ENCODE results near the gene PAFAH1B1.
"Not testable (repeated sequence)": the region's sequence is repeated elsewhere in the genome, so short reads cannot be mapped to it uniquely, and the experiment has no call there.

The PAFAH1B1 gene

DNA sequence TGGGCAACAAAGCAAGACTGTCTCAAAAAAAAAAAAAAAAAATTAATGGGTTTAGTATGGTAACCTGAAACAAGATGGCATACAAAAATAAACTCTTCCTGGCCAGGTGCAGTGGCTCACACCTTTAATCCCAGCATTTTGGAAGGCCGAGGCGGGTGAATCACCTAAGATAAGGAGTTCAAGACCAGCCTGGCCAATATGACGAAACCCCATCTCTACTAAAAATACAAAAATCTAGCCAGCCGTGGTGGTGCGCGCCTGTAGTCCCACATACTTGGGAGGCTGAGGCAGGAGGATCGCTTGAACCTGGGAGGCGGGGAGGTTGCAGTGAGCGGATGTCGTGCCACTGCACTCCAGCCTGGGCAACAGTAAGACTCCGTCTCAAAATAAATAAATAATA is 55.7 kb downstream of the PAFAH1B1 start:
- H3K4me3 ChIP-seq (ENCODE audit: low read depth, low read length), result no peak overlapping the region
- DNase-seq (ENCODE audit: low read depth, low spot score), result no peak
- in situ Hi-C loops (cut with HindIII; ENCODE audit: low sequenced_read_pairs), result no loop called here
- TF ChIP-seq, protein P1, sequence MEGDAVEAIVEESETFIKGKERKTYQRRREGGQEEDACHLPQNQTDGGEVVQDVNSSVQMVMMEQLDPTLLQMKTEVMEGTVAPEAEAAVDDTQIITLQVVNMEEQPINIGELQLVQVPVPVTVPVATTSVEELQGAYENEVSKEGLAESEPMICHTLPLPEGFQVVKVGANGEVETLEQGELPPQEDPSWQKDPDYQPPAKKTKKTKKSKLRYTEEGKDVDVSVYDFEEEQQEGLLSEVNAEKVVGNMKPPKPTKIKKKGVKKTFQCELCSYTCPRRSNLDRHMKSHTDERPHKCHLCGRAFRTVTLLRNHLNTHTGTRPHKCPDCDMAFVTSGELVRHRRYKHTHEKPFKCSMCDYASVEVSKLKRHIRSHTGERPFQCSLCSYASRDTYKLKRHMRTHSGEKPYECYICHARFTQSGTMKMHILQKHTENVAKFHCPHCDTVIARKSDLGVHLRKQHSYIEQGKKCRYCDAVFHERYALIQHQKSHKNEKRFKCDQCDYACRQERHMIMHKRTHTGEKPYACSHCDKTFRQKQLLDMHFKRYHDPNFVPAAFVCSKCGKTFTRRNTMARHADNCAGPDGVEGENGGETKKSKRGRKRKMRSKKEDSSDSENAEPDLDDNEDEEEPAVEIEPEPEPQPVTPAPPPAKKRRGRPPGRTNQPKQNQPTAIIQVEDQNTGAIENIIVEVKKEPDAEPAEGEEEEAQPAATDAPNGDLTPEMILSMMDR (IDR thresholded peaks at IDR 0.05; ENCODE audit: low read depth, low read length), result no peak

DNA sequence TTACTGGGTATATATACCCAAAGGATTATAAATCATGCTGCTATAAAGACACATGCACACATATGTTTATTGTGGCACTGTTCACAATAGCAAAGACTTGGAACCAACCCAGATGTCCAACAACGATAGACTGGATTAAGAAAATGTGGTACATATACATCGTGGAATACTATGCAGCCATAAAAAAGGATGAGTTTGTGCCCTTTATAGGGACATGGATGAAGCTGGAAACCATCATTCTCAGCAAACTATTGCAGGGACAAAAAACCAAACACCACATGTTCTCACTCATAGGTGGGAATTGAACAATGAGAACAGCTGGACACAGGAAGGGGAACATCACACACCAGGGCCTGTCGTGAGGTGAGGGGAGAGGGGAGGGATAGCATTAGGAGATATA is 59.5 kb downstream of the PAFAH1B1 start:
- in situ Hi-C loops (cut with HindIII; ENCODE audit: low sequenced_read_pairs); H3K4me3 ChIP-seq (ENCODE audit: low read depth, low read length); DNase-seq (ENCODE audit: low read depth, low spot score): not testable (repeated sequence)

DNA sequence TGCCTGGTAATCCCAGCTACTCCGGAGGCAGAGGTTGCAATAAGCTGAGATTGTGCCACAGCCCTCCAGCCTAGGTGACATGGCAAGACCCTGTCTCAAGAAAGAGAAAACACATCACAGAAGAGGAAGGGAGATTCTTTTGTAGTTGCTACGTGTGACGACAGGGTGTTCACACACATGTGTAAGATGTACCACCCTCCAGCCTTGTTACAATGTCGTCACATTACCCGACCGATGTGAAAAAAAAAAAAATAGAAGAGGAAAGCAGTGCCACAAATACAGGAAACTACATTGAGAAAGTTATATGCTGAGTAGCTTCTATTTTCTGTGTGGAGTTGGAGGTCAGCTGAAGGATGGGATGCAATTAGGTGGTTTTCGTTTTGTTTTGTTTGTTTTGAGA is 62.1 kb downstream of the PAFAH1B1 start:
- no peak for DNase-seq (ENCODE audit: low read depth, low spot score)
- in situ Hi-C loops (cut with HindIII; ENCODE audit: low sequenced_read_pairs), result no loop called here
- TF ChIP-seq, protein P1 (IDR thresholded peaks at IDR 0.05; ENCODE audit: low read depth, low read length), result no peak

DNA sequence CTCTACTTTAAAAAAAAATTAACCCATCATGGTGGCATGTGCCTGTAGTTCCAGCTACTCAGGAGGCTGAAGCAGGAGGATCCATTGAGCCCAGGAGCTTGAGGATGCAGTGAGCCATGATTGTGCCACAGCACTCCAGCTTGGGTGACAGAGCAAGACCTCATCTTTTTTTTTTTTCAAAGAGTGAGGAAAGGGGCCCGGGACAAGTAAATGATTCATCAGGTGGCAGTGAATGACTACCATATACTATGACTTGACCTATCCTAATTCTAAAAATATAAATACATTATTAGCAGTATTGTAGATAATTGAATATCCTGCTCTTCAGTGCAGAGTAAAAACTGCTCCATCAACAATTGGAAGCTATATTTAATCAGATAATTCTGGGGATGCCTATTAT is 62.8 kb downstream of the PAFAH1B1 start:
- in situ Hi-C loops (cut with HindIII; ENCODE audit: low sequenced_read_pairs), result no loop called here
- no peak overlapping the region for H3K4me3 ChIP-seq (ENCODE audit: low read depth, low read length)
- TF ChIP-seq, protein P1 (IDR thresholded peaks at IDR 0.05; ENCODE audit: low read depth, low read length), result no peak
- DNase-seq (ENCODE audit: low read depth, low spot score), result no peak

More for the DNA sequence above, 62.1 kb downstream of the PAFAH1B1 start:
- H3K4me3 ChIP-seq (ENCODE audit: low read depth, low read length), result no peak overlapping the region

DNA sequence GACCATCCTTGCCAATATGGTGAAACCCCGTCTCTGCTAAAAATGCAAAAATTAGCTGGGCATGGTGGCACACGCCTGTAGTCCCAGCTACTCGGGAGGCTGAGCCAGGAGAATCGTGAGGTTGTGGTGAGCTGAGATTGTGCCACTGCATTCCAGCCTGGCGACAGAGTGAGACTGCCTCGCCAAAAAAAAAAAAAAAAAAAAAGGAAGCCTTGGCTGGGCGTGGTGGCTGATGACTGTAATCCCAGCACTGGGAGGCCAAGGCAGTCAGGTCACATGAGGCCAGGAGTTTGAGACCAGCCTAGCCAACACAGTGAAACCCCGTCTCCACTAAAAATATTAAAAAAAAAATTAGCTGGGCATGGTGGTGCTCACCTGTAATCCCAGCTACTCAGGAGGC is 65.9 kb downstream of the PAFAH1B1 start:
- H3K4me3 ChIP-seq (ENCODE audit: low read depth, low read length); in situ Hi-C loops (cut with HindIII; ENCODE audit: low sequenced_read_pairs); DNase-seq (ENCODE audit: low read depth, low spot score): not testable (repeated sequence)

DNA sequence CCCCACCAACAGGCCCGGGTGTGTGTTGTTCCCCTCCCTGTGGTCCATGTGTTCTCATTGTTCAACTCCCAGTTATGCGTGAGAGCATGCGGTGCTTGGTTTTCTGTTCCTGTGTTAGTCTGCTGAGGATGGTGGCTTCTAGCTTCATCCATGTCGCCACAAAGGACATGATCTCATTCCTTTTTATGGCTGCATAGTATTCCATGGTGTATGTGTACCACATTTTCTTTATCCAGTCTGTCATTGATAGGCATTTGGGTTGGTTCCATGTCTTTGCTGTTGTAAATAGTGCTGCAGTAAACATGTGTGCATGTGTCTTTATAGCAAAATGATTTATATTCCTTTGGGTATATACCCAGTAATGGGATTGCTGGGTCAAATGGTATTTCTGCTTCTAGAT is 67.0 kb downstream of the PAFAH1B1 start:
- in situ Hi-C loops (cut with HindIII; ENCODE audit: low sequenced_read_pairs); DNase-seq (ENCODE audit: low read depth, low spot score): not testable (repeated sequence)

DNA sequence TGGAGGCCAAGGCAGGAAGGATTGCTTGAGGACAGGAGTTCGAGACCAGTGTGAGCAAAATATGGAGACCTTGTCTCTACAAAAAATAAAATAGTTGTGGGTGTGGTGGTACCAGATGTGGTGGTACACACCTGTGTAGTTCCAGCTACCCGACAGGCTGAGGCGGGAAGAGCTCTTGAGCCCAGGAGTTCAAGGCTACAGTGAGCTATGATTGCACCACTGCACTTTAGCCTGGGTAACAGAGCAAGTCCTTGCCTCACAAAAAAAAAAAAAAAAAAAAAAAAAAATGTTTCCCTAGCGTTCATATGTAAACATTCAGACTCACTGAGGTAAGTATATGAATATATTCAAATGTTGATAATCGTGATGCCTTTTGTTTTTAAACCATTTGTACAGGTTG is 78.6 kb downstream of the PAFAH1B1 start:
- in situ Hi-C loops (cut with HindIII; ENCODE audit: low sequenced_read_pairs), result no loop called here
- no peak for DNase-seq (ENCODE audit: low read depth, low spot score)
- TF ChIP-seq, protein P1 (IDR thresholded peaks at IDR 0.05; ENCODE audit: low read depth, low read length), result no peak
- H3K4me3 ChIP-seq (ENCODE audit: low read depth, low read length), result no peak overlapping the region

More for the DNA sequence above, 67.0 kb downstream of the PAFAH1B1 start:
- H3K4me3 ChIP-seq (ENCODE audit: low read depth, low read length), result not testable (repeated sequence)

DNA sequence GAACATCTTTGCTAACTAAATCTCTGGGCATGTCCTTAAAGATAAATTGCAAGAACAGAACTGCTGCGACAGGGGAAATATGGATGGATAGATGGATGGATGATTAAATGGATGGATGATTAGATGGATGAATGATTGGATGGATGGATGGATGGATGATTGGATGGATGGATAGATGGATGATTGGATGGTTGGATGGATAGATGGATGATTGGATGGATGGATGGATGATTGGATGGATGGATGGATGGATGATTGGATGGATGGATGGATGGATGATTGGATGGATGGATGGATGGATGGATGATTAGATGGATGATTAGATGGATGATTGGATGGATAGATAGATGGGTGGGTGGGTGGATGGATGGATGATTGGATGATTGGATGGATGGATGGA is 85.8 kb downstream of the PAFAH1B1 start:
- in situ Hi-C loops (cut with HindIII; ENCODE audit: low sequenced_read_pairs); H3K4me3 ChIP-seq (ENCODE audit: low read depth, low read length); DNase-seq (ENCODE audit: low read depth, low spot score): not testable (repeated sequence)

DNA sequence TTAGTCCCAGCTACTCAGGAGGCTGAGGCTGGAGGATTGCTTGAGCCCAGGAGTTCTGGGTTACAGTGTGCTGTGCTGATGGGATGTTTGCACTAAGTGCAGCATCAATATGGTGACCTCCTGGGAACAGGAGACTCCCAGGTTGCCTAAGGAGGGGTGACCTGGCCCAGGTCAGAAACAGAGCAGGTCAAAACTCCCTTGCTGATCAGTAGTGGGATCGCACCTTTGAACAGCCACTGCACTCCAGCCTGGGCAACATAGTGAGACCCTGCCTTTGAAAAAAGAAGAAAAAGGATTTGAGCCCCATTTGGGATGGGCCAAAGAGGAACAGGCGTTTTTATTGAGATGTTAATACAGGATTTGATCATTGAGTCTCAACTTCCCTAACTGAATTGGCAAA is 87.5 kb downstream of the PAFAH1B1 start:
- TF ChIP-seq, protein P1 (IDR thresholded peaks at IDR 0.05; ENCODE audit: low read depth, low read length), result no peak
- in situ Hi-C loops (cut with HindIII; ENCODE audit: low sequenced_read_pairs), result no loop called here
- no peak overlapping the region for H3K4me3 ChIP-seq (ENCODE audit: low read depth, low read length)
- DNase-seq (ENCODE audit: low read depth, low spot score), result no peak

Measured in astrocyte of the spinal cord (primary cell).